Esophagus squamous epithelium (tissue), 4 donors: Measurements from ENCODE around the gene PIGL.

Source experiments
- POLR2A ChIP-seq, 4 donors: fragments of 450-650 bp; IDR thresholded peaks; one replicate each; pipeline ENCODE4 v1.6.1; 2017; ENCODE audit warnings: antibody characterized with exemption in 4 of 4, mild to moderate bottlenecking in 4 of 4, moderate library complexity in 3 of 4
- TF ChIP-seq, protein P1 (sequence below), 6 experiments: fragments of 450-650 bp in 4 of 6; fragments of 200-600 bp in 2 of 6; sonication (generic) in 2 of 6; IDR thresholded peaks; one replicate each; pipeline ENCODE4 v1.5.1; 2016 to 2019; ENCODE audit warnings: antibody characterized with exemption in 6 of 6, mild to moderate bottlenecking in 4 of 6, moderate library complexity in 4 of 6

DNA sequence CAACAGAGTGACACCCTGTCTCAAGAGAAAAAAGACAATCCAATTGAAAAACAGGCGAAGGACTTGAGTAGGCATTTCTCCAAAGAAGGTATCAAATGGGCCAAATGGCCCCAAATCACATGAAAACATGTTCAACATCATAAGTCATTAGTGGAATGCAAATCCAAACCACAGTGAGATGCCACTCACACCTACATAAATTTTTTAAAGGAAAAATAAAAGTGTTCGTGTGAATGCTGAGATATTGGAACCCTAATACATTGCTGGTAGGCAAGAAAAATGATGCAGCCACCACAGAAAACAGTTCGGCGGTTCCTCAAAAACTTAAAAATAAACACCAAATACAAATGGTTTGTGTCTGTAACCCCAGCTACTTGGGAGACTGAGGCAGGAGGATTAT is 45.2 kb downstream of the PIGL start:
- TF ChIP-seq, protein P1, sequence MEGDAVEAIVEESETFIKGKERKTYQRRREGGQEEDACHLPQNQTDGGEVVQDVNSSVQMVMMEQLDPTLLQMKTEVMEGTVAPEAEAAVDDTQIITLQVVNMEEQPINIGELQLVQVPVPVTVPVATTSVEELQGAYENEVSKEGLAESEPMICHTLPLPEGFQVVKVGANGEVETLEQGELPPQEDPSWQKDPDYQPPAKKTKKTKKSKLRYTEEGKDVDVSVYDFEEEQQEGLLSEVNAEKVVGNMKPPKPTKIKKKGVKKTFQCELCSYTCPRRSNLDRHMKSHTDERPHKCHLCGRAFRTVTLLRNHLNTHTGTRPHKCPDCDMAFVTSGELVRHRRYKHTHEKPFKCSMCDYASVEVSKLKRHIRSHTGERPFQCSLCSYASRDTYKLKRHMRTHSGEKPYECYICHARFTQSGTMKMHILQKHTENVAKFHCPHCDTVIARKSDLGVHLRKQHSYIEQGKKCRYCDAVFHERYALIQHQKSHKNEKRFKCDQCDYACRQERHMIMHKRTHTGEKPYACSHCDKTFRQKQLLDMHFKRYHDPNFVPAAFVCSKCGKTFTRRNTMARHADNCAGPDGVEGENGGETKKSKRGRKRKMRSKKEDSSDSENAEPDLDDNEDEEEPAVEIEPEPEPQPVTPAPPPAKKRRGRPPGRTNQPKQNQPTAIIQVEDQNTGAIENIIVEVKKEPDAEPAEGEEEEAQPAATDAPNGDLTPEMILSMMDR (IDR thresholded peaks at IDR 0.05): no peak
- TF ChIP-seq POLR2A (IDR thresholded peaks at IDR 0.05): no peak
